Measurements from ENCODE around the gene ABCC1.
"Not testable (repeated sequence)": the region's sequence is repeated elsewhere in the genome, so short reads cannot be mapped to it uniquely, and the experiment has no call there.

ABCC1 gene

DNA sequence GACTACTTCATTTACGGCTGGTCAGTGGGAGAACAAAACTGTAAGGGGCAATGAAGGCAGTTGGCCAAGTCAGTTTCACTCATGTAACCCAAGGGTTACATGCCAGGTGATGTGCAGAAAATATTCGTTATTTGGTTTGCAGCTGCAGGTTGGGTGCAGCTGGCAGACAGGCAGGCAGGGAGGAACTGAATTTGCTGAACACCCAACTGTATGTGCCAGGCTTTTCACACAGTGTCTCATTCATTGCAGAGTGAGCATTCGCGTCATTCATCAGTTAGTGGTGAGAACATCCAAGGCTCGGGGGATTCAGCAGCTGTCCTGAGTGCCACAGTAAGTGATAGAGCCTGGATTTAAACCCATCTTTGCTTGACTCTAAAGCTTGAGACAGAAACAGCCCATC, 214.2 kb downstream of the ABCC1 start:
- DNase-seq: no peak

- DNase-seq: no peak
Observed at GRCh38 chr16:16164243-16164642, 214.8 kb downstream of the ABCC1 start.

DNA sequence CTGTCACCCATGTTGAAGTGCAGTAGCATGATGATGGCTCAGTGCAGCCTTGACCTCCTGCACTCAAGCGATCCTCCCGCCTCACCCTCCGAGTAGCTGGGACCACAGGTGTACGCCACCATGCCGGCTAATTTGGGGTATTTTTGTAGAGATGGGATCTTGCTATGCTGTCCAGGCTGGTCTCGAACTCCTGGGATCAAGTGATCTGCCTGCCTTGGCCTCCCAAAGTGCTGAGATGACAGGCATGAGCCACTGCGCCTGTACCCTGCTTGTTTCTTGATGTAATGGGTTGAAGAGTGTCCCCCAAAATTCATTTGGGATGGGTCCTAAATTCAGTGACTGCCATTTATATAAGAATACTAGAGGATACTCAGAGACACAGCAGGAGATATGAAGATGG, 216.7 kb downstream of the ABCC1 start:
- no peak for DNase-seq

- no peak for DNase-seq
Observed at GRCh38 chr16:16166949-16167348, 217.5 kb downstream of the ABCC1 start.

DNA sequence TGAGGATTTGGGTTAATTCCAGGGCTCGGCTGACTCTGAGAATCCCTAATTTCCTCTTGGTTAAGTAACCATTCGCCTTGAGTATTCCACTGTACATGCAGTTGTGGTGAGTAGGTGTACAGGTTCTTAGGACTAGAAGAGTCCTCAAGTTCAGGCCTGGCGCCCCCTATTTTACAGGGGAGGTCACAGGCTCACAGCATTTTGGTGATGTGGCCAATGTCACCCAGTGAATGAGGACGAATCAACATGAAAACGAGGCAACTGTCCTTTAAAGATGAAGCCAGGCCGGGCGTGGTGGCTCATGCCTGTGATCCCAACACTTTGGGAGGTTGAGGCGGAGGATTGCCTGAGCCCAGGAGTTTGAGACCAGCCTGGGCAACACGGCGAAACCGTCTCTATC, 218.5 kb downstream of the ABCC1 start:
- no peak for DNase-seq

- no peak for DNase-seq
Observed at GRCh38 chr16:16168431-16168830, 219.0 kb downstream of the ABCC1 start.

GRCh38 chr16:16169615-16170014, 220.2 kb downstream of the ABCC1 start:
- no peak for DNase-seq

DNA sequence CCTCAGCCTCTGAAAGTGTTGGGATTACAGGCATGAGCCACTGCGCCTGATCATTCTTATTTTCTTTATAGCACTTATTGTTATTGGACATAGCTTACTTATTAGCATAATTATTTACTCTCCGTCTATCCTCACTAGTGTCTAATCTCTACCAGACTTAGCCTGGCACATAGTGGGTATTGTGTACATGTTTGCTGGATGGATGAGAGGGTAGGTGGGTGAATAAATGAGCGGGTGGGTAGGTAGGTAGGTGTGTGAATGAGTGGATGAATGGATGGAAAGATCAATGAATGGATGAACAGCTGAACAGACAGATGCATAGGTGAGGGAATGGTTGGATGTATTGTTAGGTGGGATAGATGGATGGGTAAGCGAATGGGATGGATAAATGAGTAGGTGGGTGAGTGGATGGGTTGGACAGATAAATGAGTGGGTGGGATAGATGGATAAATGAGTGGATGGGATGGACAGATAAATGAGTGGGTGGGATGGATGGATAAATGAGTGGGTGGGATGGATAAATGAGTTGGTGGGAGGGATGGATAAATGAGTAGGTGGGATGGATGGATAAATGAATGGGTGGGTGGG, 222.0 kb downstream of the ABCC1 start:
- no peak for DNase-seq

- no peak for DNase-seq
Observed at GRCh38 chr16:16172991-16173390, 223.6 kb downstream of the ABCC1 start.

- DNase-seq: no peak
Observed at GRCh38 chr16:16175296-16175695, 225.9 kb downstream of the ABCC1 start.

DNA sequence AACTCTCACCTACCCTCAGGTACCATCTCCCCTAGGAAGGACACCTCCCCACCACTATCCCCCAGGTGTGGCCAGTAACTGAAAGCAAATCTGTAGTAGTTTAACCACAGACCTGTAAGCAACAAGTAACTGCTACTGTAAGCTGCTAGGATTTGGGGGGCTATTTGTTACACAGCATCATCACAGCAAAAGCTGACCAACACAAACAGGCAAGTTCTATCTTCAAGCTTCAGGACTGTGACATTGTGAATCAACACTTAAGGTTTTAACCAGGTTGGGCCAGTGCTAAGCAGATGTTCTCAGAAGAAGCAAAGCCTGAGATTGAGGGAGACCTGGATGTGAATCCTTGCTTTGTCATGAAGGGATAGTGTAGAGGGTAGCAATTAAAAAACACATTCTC, 226.9 kb downstream of the ABCC1 start:
- DNase-seq: no peak

DNA sequence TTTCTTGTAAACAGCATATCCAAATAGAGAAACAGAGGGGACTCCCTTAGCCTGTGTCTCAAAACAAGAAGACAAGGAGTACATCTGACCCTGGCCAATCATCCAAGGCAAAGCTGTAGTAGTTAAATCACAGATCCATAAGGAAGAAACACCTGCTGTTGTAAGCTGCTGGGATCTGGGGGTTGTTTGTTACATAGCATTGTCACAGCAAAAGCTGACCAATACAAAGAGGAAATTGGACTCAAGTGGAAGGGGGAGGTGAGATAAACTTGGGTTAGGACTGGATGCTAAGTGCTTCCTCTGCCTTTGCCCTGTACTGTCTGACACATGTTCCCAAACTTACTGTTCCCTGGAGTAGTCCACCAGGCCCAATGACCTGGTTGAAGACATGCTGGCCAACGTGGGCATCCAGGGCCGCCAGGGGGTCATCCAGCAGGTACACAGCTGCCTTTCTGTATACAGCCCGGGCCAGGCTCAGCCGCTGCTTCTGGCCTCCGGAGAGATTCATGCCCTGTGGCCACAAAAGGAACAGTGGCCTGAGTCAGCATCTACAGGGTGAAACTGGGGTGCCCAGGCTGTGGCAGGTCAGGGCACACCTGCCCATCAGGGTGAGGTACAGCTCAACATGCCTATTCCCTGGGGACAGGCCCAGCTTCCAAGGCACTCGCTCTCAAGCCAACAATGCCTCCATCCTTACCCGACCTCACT, 229.2 kb downstream of the ABCC1 start:
- DNase-seq: no peak

DNA sequence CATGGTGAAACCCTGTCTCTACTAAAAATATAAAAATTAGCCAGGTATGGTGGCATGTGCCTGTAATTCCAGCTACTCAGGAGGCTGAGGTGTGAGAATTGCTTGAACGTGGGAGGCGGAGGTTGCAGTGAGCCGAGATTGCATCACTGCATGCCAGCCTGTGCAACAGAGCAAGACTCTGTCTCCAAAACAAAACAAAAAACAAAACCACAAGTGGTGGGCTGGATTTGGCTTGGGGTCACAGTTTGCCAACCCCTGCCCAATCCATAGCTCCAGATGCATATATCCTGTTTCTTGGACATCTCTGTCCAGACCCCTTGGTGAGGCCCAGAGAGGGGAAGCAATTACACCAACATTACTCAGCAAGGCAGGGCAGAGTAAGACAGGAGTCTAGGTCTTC, 232.3 kb downstream of the ABCC1 start:
- DNase-seq: not testable (repeated sequence)

GRCh38 chr16:16182918-16183317, 233.5 kb downstream of the ABCC1 start:
- DNase-seq: no peak

DNA sequence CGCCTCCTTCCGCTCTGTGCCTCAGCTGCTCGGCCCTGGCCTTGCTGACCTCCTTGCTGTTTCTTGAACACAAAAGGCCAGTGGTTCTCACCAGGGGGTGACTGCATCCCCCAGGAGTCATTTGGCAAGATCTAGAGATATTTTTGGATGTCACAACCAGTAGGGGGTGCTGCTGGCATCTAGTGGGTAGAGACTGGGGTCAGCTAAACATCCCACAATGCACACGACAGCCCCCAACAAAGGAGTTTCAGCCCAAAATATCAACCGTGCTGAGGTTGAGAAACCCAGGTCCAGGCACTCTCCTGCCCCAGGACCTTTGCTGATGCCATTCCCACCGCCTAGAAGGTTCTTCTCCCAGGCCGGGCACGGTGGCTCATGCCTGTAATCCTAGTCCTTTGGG, 234.1 kb downstream of the ABCC1 start:
- DNase-seq: no peak

GRCh38 chr16:16184594-16184993, 235.2 kb downstream of the ABCC1 start:
- no peak for DNase-seq

DNA sequence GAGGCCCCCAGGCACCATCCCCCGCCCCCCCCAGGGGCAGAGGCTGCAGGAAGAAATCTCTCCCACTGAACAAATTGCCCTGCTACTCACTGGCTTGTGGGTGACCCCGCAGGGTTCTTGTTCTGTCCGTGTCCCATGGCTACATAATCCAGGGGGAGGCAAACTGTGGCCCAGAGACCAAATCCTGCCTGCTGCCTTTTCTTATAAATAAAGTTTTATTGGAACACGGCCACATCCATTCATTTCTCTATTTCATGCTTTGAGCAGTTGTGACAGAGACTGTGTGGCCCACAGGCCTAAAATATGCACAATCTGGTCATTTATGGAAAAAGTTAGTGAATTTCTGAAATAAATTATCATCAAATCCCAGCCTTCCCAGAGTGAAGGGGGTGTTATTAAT, 235.7 kb downstream of the ABCC1 start:
- DNase-seq: no peak

GRCh38 chr16:16186820-16187219, 237.4 kb downstream of the ABCC1 start:
- no peak for DNase-seq

- DNase-seq: no peak
Observed at GRCh38 chr16:16188827-16189226, 239.4 kb downstream of the ABCC1 start.

- no peak for DNase-seq
Observed at GRCh38 chr16:16189842-16190241, 240.4 kb downstream of the ABCC1 start.

GRCh38 chr16:16190546-16190945, 241.1 kb downstream of the ABCC1 start:
- DNase-seq: no peak

DNA sequence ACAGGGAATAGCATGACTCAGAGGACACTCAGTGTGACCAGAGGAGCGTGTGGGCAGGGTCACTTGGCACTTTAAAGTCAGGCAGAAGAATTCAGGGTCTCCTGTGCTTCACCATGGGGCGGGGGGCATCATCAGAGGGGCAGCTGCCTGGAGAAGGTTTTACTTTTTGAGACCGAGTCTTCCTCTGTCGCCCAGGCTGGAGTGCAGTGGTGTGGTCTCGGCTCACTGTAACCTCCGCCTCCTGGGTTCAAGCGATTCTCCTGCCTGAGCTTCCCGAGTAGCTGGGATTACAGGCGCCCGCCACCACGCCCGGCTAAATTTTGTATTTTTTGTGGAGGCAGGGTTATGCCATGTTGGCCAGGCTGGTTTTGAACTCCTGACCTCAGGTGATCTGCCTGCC, 241.6 kb downstream of the ABCC1 start:
- DNase-seq: not testable (repeated sequence)

DNA sequence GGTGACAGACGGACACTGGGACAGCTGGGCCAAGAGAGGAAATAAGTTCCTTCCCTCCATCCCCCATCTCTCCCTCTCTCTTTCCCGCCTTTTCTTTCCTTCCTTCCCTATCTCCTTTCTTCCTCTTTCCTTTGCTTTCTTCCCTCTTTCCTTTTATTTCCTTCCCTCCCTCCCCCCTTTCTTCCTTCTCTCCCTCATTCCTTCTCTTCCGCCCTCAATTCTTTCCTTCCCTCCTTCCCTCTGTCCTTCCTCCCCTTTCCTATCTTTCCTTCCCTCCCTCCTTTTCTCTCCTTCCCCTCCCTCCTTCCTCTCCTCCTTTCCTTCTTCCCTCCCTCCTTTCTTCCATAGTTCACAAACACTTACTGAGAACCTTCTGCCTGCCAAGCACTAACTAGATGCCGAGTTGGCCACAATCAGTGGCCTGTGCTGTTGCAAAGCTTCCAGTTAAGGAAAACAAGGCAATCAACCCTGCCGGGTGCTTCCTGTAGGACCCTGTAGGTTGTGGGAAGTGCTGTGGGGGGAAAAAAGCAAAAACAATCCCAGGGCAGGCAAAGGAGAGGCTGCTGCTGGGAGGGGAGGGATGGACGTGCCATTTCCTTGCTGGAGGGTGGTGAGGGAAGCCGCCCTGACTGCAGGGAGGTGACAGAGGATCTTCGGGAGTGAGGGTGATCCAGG, 242.2 kb downstream of the ABCC1 start:
- DNase-seq: no peak
